Measurements from ENCODE around the gene CEPT1.

The CEPT1 gene

DNA sequence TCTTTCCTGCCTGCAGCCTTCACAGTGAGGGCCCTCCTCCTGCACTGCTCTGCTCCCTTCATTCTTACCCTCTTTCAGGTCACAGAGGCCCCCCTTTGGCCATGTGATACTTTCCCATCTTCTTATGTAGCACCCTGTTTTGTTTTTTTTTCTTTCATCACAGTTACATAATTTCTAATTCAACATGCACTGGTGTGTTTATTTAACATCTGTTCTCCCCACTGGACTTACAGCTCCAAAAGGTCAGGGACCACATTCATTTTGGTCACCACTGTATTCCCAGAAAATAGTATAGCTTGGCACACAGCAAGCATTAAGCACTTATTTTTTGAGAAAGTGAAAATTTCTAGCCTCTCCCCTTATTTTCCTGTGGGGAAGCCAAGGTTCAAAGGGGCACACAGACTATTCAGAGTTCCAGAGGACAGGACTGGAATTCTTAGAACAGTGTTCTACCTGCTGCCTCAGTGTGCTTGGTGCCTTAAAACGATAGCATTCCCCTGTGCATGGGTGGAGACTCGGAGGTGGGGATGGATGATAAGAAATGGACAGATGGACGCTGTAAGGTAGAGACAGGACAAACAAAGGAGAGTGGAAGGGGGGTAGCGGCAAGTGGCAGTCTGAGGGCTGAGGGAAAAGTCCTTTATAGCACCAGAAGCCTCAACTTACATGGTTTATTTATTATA, 55.1 kb downstream of the CEPT1 start:
- intact Hi-C loops (cut with DNase I; ENCODE audit: low total_unique reads), result no loop called here
- Histone ChIP-seq H3K27ac (no peak overlapping the region), H3K36me3 (peaks cover 0 to 36% (median 0%) of the 10 kb centered on the region in 3 donors), H3K27me3 (peaks cover 0 to 8% of the 10 kb centered on the region in 2 donors), H3K4me3 (no peak overlapping the region), H3K4me1 (peaks cover 0 to 8% (median 0%) of the 10 kb centered on the region in 4 donors), H3K9me3 (no peaks in the 10 kb centered on the region)
- DNase-seq, result no peak
- TF ChIP-seq, protein P1, sequence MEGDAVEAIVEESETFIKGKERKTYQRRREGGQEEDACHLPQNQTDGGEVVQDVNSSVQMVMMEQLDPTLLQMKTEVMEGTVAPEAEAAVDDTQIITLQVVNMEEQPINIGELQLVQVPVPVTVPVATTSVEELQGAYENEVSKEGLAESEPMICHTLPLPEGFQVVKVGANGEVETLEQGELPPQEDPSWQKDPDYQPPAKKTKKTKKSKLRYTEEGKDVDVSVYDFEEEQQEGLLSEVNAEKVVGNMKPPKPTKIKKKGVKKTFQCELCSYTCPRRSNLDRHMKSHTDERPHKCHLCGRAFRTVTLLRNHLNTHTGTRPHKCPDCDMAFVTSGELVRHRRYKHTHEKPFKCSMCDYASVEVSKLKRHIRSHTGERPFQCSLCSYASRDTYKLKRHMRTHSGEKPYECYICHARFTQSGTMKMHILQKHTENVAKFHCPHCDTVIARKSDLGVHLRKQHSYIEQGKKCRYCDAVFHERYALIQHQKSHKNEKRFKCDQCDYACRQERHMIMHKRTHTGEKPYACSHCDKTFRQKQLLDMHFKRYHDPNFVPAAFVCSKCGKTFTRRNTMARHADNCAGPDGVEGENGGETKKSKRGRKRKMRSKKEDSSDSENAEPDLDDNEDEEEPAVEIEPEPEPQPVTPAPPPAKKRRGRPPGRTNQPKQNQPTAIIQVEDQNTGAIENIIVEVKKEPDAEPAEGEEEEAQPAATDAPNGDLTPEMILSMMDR (IDR thresholded peaks at IDR 0.05), result no peak

DNA sequence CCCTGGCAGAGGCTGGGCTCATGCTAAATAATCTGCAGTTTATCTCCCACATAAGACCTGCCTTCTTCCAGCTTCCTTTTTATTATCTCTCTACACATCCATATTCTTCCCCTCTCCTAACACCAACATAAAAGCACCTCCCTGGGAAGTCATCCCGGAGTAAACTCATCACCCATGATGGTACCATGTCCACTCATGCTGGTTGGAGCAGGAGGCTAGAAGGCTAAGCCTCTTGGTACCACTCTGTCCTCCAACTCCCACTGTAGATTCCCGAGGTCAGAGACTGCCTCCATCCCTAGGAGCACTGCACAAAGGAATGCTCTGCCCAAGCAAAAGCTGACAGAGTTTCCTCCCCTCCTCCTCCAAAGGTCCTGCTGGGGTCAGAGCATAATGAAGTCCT, 56.2 kb downstream of the CEPT1 start:
- H3K9me3 ChIP-seq, result no peaks in the 10 kb centered on the region
- H3K27ac ChIP-seq, result no peak overlapping the region
- TF ChIP-seq, protein P1 (IDR thresholded peaks at IDR 0.05), result no peak
- peaks cover 0 to 10% of the 10 kb centered on the region in 2 donors for H3K27me3 ChIP-seq
- peaks cover 0 to 30% (median 0%) of the 10 kb centered on the region in 3 donors for H3K36me3 ChIP-seq
- DNase-seq, result no peak
- intact Hi-C loops (cut with DNase I; ENCODE audit: low total_unique reads), result no loop called here
- H3K4me3 ChIP-seq, result no peak overlapping the region
- peaks cover 0 to 8% (median 2%) of the 10 kb centered on the region in 4 donors for H3K4me1 ChIP-seq

DNA sequence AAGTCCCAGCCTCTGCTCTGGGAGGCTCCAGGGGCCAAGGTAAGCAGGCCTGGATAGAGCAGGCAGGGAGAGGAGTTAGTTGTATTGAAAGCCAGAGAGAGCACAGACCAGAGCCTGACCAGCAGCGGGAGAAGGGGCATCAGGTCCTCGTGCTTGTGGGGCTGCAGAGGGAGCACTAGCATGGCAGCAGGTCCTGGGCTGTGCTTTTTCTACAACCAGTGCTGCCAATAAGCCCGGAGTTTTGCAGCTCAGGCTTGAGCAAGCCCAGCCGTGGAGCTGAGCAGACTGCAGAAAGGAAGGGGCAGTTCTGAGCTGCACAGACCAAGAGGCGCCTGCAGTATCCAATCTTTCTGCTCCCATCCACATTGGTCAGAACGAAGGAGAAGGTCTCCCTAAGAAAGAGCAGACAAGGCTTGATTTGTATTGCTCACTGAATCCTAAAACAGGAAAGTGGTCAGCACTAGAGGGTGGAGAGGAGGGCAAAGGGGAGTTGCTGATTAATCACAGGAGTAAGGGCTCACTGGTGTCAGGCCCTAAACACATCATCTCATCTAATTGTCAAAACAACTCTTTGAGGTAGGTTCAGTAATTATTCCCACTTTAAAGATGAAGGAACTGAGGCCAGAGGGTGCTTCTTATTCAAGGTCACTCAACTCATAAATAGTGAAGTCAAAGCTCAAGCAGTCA, 57.7 kb downstream of the CEPT1 start:
- H3K27me3 ChIP-seq, result peaks cover 0 to 13% of the 10 kb centered on the region in 2 donors
- no peak for DNase-seq
- TF ChIP-seq, protein P1 (IDR thresholded peaks at IDR 0.05), result no peak
- peaks cover 0 to 12% (median 3%) of the 10 kb centered on the region in 4 donors for H3K4me1 ChIP-seq
- H3K36me3 ChIP-seq, result peaks cover 0 to 22% (median 0%) of the 10 kb centered on the region in 3 donors
- intact Hi-C loops (cut with DNase I; ENCODE audit: low total_unique reads), result no loop called here
- H3K27ac ChIP-seq, result no peak overlapping the region
- H3K9me3 ChIP-seq, result no peaks in the 10 kb centered on the region
- H3K4me3 ChIP-seq, result no peak overlapping the region

DNA sequence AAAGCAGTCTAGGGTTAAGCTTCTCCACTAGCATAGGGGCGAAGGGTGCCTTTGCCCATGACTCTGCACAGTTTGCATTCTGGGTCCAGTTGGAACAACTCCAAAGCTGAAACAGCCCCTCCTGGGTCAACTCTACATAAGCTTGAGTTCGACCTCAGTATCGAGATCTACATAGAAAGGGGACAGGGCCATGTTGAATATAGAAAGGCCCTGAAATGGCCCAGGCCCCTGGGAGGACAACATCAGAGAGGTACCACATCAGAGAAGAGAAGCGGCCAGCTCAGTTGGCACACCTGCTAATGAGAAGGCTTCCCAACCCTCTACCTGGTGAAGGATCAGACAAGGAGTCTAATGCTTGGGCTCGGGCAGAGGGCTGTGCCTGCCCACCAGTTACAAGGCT, 58.8 kb downstream of the CEPT1 start:
- Histone ChIP-seq H3K27ac (no peak overlapping the region), H3K27me3 (peaks cover 0 to 22% of the 10 kb centered on the region in 2 donors), H3K36me3 (peaks cover 0 to 22% (median 0%) of the 10 kb centered on the region in 3 donors), H3K9me3 (no peaks in the 10 kb centered on the region), H3K4me3 (peak overlapping the region in 1 of 2 donors; percentile 9), H3K4me1 (peaks cover 0 to 21% (median 5%) of the 10 kb centered on the region in 4 donors)
- TF ChIP-seq, protein P1 (IDR thresholded peaks at IDR 0.05), result no peak
- no peak for DNase-seq
- intact Hi-C loops (cut with DNase I; ENCODE audit: low total_unique reads), result no loop called here

DNA sequence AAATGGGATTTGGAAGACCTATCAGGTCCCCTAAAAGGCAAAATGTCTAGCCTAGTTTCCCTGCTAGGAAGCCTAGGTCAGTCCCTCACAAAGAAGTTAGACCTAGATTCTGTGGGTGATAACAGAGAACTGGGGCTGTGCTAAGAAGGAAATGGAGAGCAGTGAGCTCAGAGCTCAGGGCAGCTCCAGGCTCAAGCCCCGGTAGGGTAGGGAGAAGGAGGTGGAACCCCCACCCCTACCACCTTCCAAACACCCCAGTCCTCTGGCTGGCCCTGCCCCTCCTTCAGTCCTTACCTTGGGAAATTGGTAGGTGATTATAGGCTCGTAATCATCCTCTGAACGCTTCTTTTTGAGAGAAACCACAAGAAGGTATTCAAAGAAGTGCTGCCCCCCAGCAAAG, 59.3 kb downstream of the CEPT1 start:
- peaks cover 0 to 26% (median 10%) of the 10 kb centered on the region in 4 donors for H3K4me1 ChIP-seq
- H3K4me3 ChIP-seq, result peak overlapping the region in 1 of 2 donors; percentile 9
- intact Hi-C loops (cut with DNase I; ENCODE audit: low total_unique reads), result no loop called here
- TF ChIP-seq, protein P1 (IDR thresholded peaks at IDR 0.05), result no peak
- no peak overlapping the region for H3K27ac ChIP-seq
- no peak for DNase-seq
- H3K27me3 ChIP-seq, result peaks cover 0 to 27% of the 10 kb centered on the region in 2 donors
- no peaks in the 10 kb centered on the region for H3K9me3 ChIP-seq
- H3K36me3 ChIP-seq, result peaks cover 0 to 22% (median 0%) of the 10 kb centered on the region in 3 donors

All from tibial artery (tissue), 4 donors.